K562 (cell line): ENCODE data around the gene LY6G6C. TPM values are rescaled to one million over a fixed set of nuclear protein-coding genes. Genes with fewer than 3 reads are reported as not detected.
A peak's percentile ranks its signal among the peaks of the same experiment; 100 is the strongest.

ENCODE experiments used
- ATAC-seq: fragments of 200-7000 bp; cut with Tn5 transposase; 3 replicates; pipeline ENCODE4 v1.9.1; 2020; ENCODE audit warnings: moderate library complexity
- BruUV-seq: library from RNA; stranded (reverse); fragments of 400-500 nt; replicated peaks from 2 replicates; lab custom pipeline; 2021; lab: Mats Ljungman, UMichigan
- CTCF ChIA-PET: fragments of 300-600 bp; formaldehyde crosslinking; extraction: SDS; loops from one replicate; lab custom pipeline; 2021; ENCODE audit warnings: low intra/inter-chr PET ratio; lab: Yijun Ruan, JAX
- POLR2A ChIA-PET: fragments of 300-600, 350-650 bp; sonication (Branson Sonifier 250); formaldehyde crosslinking; extraction: SDS; loops from one replicate; lab custom pipeline; 2021; ENCODE audit warnings: antibody characterized with exemption, inconsistent platforms; lab: Yijun Ruan, JAX
- DNase-seq, 4 experiments: peaks; one replicate each; pipeline versions ENCODE4 v3.0.0 to v3.0.0-alpha.2; 2011 to 2018; ENCODE audit warnings: low spot score in 3 of 4, mixed read lengths in 3 of 4; ENCODE audit errors: extremely low read depth in 1 of 4
- FAIRE-seq: peaks from 2 replicates; lab custom pipeline; 2011; peaks lifted over from hg19 to GRCh38; lab: Jason Lieb, UNC
- H2AFZ ChIP-seq: 2 replicates; pipeline ENCODE4 v1.6.0; 2011; ENCODE audit warnings: low read depth, low read length, control low read depth, inconsistent platforms
- H3K27ac ChIP-seq: fragments of 200-600 bp; 3 replicates; pipeline ENCODE4 v1.8.0; 2011; ENCODE audit warnings: low read depth, mild to moderate bottlenecking, control low read depth, inconsistent platforms, low read length, moderate library complexity, mixed read lengths; ENCODE audit errors: extremely low read depth
- H3K27me3 ChIP-seq, 2 experiments: fragments of 300-600 bp in 1 of 2; 2 replicates in 1 of 2; 3 replicates in 1 of 2; pipeline versions ENCODE4 v1.6.0 to v1.8.0; 2011; ENCODE audit warnings: inconsistent platforms in 2 of 2, low read length in 2 of 2, mild to moderate bottlenecking in 1 of 2, mixed read lengths in 1 of 2, moderate library complexity in 1 of 2; ENCODE audit not compliant: control insufficient read depth in 2 of 2, insufficient read depth in 2 of 2
- H3K36me3 ChIP-seq: fragments of 300-600 bp; 3 replicates; pipeline ENCODE4 v1.8.0; 2011; ENCODE audit warnings: mild to moderate bottlenecking, low read length, inconsistent platforms; ENCODE audit not compliant: control insufficient read depth, insufficient read depth
- H3K4me1 ChIP-seq, 2 experiments: fragments of 200-600 bp in 1 of 2; replicated peaks in 1 of 2; 2 replicates in 1 of 2; 3 replicates in 1 of 2; pipeline versions ENCODE4 v1.5.1 to v1.8.0; 2011; ENCODE audit warnings: inconsistent platforms in 2 of 2, low read length in 2 of 2, mild to moderate bottlenecking in 1 of 2, mixed read lengths in 1 of 2, moderate library complexity in 1 of 2; ENCODE audit not compliant: control insufficient read depth in 2 of 2, insufficient read depth in 2 of 2
- H3K4me2 ChIP-seq: 2 replicates; pipeline ENCODE4 v1.6.1; 2011; ENCODE audit warnings: low read length, control low read depth, inconsistent platforms, mixed read lengths; ENCODE audit not compliant: insufficient read depth
- H3K4me3 ChIP-seq: fragments of 200-600 bp; sonication (generic), shearing (Covaris generic); 2 replicates; pipeline ENCODE4 v1.5.1; 2016; ENCODE audit warnings: control low read depth, inconsistent platforms
- H3K79me2 ChIP-seq: fragments of 200-600 bp; 3 replicates; pipeline ENCODE4 v1.8.0; 2011; ENCODE audit warnings: low read length, inconsistent platforms; ENCODE audit not compliant: control insufficient read depth, insufficient read depth
- H3K9ac ChIP-seq, 2 experiments: 2 replicates each; pipeline versions ENCODE4 v1.6.0 to v1.6.1; 2011; ENCODE audit warnings: low read depth in 2 of 2, low read length in 2 of 2, control low read depth in 1 of 2, inconsistent platforms in 1 of 2, mild to moderate bottlenecking in 1 of 2, mixed read lengths in 1 of 2; ENCODE audit not compliant: insufficient read depth in 1 of 2
- H3K9me1 ChIP-seq: one replicate; pipeline ENCODE4 v1.6.0; 2011; ENCODE audit warnings: inconsistent platforms, mild to moderate bottlenecking, low read length, moderate library complexity; ENCODE audit not compliant: control insufficient read depth, insufficient read depth
- H3K9me3 ChIP-seq: replicated peaks from 2 replicates; pipeline ENCODE4 v1.5.1; 2011; ENCODE audit warnings: low read depth, low read length, inconsistent platforms; ENCODE audit not compliant: control insufficient read depth, insufficient read depth
- H4K20me1 ChIP-seq: replicated peaks from 2 replicates; pipeline ENCODE4 v1.6.1; 2011; ENCODE audit warnings: low read length, inconsistent platforms, mixed read lengths; ENCODE audit not compliant: control insufficient read depth, insufficient read depth
- CBX1 ChIP-seq: sonication (generic); IDR thresholded peaks from 2 replicates; pipeline ENCODE4 v1.6.1; 2016; ENCODE audit warnings: antibody characterized with exemption, low read depth, mild to moderate bottlenecking
- CGGBP1 ChIP-seq: fragments of 250-450 bp; sonication (Bioruptor Pico); IDR thresholded peaks from 2 replicates; pipeline ENCODE4 v1.9.0; 2021; ENCODE audit warnings: mild to moderate bottlenecking
- HDAC1 ChIP-seq, 2 experiments: fragments of 450-650 bp; IDR thresholded peaks; 2 replicates each; pipeline ENCODE4 v1.6.1; 2016 to 2017; ENCODE audit warnings: inconsistent platforms in 1 of 2, mild to moderate bottlenecking in 1 of 2, moderate library complexity in 1 of 2
- MECOM ChIP-seq: fragments of 250-450 bp; sonication (Bioruptor Pico); IDR thresholded peaks from 2 replicates; pipeline ENCODE4 v1.8.0; 2022; ENCODE audit warnings: inconsistent platforms
- SMAD1 ChIP-seq: fragments of 150-350 bp; IDR thresholded peaks from 2 replicates; pipeline ENCODE4 v1.6.1; 2014; ENCODE audit warnings: low read length, low read depth; ENCODE audit not compliant: partially characterized antibody
- SP2 ChIP-seq: IDR thresholded peaks from 2 replicates; pipeline ENCODE4 v1.6.1; 2011; ENCODE audit warnings: mild to moderate bottlenecking, low read depth, low read length, moderate library complexity; ENCODE audit not compliant: poor library complexity, severe bottlenecking; ENCODE audit errors: extremely low read depth
- STAT5B ChIP-seq: fragments of 250-450 bp; sonication (Bioruptor Pico); IDR thresholded peaks from 2 replicates; pipeline ENCODE4 v1.8.0; 2021; ENCODE audit warnings: mild to moderate bottlenecking, inconsistent platforms
- ZKSCAN1 ChIP-seq: fragments of 150-350 bp; IDR thresholded peaks from 2 replicates; pipeline ENCODE4 v1.6.1; 2016; ENCODE audit warnings: low read depth, low read length
- ZNF282 ChIP-seq: sonication (generic); formaldehyde crosslinking; IDR thresholded peaks from 2 replicates; pipeline ENCODE4 v1.8.1; 2023; ENCODE audit warnings: missing genetic modification reagents
- ZSCAN29 ChIP-seq: fragments of 450-650 bp; IDR thresholded peaks from 2 replicates; pipeline ENCODE4 v1.6.1; 2017
- WGBS: fragments of 100-300 bp; shearing (Covaris generic); methylation state at CpG from one replicate; pipeline ENCODE4 v1.1.6; 2016; ENCODE audit warnings: low coverage, mixed read lengths; ENCODE audit not compliant: insufficient coverage; ENCODE audit errors: missing lambda C conversion rate; 5-methylcytosine and 5-hydroxymethylcytosine counted together
- in situ Hi-C: fragments of 300-500 bp; cut with MboI; formaldehyde crosslinking; loops from 4 replicates; pipeline ENCODE4 v1.15.0; 2018; ENCODE audit warnings: inconsistent platforms, mixed read lengths
- intact Hi-C: fragments of 100-400 bp; cut with micrococcal nuclease; formaldehyde crosslinking; loops from 2 replicates; pipeline ENCODE4 v1.14.2; 2022
- polyA plus RNA-seq, 8 experiments: library from polyadenylated mRNA; depleted of rRNA in 4 of 8; stranded (reverse) in 5 of 8; unstranded in 3 of 8; fragments of >200 nt; fragmentation: Nextera tagmentation in 2 of 8; fragmentation: Illumina TruSeq in 1 of 8; extraction: Ambion mirVana in 2 of 8; extraction: Trizol in 1 of 8; gene quantifications; 2 replicates each; pipeline versions ENCODE4 v1.2.1 to v1.2.3, GENCODE V29; 2011 to 2014; ENCODE audit warnings: inconsistent platforms in 1 of 8, missing spikeins in 1 of 8
- total RNA-seq, 7 experiments: library from RNA; depleted of rRNA in 6 of 7; stranded (reverse); fragments of >200 nt in 6 of 7; fragmentation: Illumina TruSeq in 2 of 7; extraction: Trizol in 2 of 7; gene quantifications; 2 replicates each; pipeline versions ENCODE4 v1.2.1 to v1.2.3, GENCODE V29; 2011 to 2021; ENCODE audit warnings: low replicate concordance in 1 of 7
- TF ChIP-seq, protein P1 (sequence below): fragments of 200-800 bp; sonication (Bioruptor generic); IDR thresholded peaks from 2 replicates; pipeline ENCODE4 v1.6.1; 2016; ENCODE audit warnings: missing genetic modification characterization, missing compliant biosample characterization

LY6G6C gene
- total and polyA plus RNA-seq, 9 of the 15 experiments (the other 6 are each of a cell fraction or from before 2014, with no cell fraction given): 0.06 to 0.20 TPM; not detected in 7

- TSS peak; percentile 37 for BruUV-seq
Observed at GRCh38 chr6:31764198-31764597, 42.7 kb upstream of the LY6G6C start.

DNA sequence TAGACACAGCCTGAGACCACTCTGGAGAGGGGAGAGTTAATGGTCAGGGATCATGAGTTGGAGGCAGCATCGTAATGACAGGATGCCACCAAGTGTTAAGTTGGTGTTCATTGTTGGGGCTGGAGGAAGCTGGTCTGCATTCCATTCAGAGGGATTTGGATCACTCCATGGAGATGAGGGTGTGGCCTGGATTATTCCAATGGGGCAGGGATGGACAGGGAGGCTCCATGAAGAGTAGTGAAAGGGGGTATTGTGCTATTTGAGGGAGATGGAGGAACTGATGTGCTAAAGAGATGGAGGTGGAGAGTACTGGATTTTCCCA, 42.0 kb upstream of the LY6G6C start:
- Histone ChIP-seq H3K4me1 (peaks cover 0 to 25% of the 10 kb centered on the region in 2 experiments; a peak in 3 of 5 replicates), H3K27ac (no peak overlapping the region), H3K9me3 (no peaks in the 10 kb centered on the region), H3K79me2 (no peaks in the 10 kb centered on the region), H3K9ac (peak overlapping the region in 1 of 2 experiments; percentile 40; a peak in 2 of 4 replicates), H3K27me3 (no peaks in the 10 kb centered on the region), H3K4me2 (no peak overlapping the region), H2AFZ (no peak overlapping the region), H3K4me3 (no peak overlapping the region), H4K20me1 (no peaks in the 10 kb centered on the region), H3K36me3 (peaks cover 55% of the 10 kb centered on the region), H3K9me1 (no peaks in the 10 kb centered on the region)
- BruUV-seq: no TSS peak
- intact Hi-C loops (no loop called here), in situ Hi-C loops (no loop called here)
- WGBS: 30% methylated on average over 1 of the region's 1 CpG
- no peak for DNase-seq
- POLR2A ChIA-PET: interaction anchor here (0.6 to 4.6 kb wide), 4 partner anchors 9 to 87 kb away, joined by 3 to 29 read pairs (median 6); partner anchors contain the start of genes CLIC1 and MSH5
- peak; percentile 4 for ATAC-seq
- no peak for FAIRE-seq
- CTCF ChIA-PET: no interaction called here
- TF ChIP-seq, protein P1, sequence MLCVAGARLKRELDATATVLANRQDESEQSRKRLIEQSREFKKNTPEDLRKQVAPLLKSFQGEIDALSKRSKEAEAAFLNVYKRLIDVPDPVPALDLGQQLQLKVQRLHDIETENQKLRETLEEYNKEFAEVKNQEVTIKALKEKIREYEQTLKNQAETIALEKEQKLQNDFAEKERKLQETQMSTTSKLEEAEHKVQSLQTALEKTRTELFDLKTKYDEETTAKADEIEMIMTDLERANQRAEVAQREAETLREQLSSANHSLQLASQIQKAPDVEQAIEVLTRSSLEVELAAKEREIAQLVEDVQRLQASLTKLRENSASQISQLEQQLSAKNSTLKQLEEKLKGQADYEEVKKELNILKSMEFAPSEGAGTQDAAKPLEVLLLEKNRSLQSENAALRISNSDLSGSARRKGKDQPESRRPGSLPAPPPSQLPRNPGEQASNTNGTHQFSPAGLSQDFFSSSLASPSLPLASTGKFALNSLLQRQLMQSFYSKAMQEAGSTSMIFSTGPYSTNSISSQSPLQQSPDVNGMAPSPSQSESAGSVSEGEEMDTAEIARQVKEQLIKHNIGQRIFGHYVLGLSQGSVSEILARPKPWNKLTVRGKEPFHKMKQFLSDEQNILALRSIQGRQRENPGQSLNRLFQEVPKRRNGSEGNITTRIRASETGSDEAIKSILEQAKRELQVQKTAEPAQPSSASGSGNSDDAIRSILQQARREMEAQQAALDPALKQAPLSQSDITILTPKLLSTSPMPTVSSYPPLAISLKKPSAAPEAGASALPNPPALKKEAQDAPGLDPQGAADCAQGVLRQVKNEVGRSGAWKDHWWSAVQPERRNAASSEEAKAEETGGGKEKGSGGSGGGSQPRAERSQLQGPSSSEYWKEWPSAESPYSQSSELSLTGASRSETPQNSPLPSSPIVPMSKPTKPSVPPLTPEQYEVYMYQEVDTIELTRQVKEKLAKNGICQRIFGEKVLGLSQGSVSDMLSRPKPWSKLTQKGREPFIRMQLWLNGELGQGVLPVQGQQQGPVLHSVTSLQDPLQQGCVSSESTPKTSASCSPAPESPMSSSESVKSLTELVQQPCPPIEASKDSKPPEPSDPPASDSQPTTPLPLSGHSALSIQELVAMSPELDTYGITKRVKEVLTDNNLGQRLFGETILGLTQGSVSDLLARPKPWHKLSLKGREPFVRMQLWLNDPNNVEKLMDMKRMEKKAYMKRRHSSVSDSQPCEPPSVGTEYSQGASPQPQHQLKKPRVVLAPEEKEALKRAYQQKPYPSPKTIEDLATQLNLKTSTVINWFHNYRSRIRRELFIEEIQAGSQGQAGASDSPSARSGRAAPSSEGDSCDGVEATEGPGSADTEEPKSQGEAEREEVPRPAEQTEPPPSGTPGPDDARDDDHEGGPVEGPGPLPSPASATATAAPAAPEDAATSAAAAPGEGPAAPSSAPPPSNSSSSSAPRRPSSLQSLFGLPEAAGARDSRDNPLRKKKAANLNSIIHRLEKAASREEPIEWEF (CRISPR knock-in tag): no peak
- no peak for TF ChIP-seq MECOM (CRISPR knock-in tag)
- no peak for TF ChIP-seq ZKSCAN1
- TF ChIP-seq SMAD1: no peak
- no peak for TF ChIP-seq HDAC1 (IDR thresholded peaks at IDR 0.05)
- no peak for TF ChIP-seq SP2
- TF ChIP-seq ZNF282 (CRISPR knock-in tag): no peak
- TF ChIP-seq CBX1: no peak
- TF ChIP-seq CGGBP1 (CRISPR knock-in tag): no peak
- no peak for TF ChIP-seq STAT5B (CRISPR knock-in tag)

More at GRCh38 chr6:31764198-31764597, 42.7 kb upstream of the LY6G6C start:
- in situ Hi-C loops (no loop called here), intact Hi-C loops (no loop called here)
- POLR2A ChIA-PET: interaction anchor here (0.6 to 4.6 kb wide), 10 partner anchors 8 to 100 kb away, joined by 3 to 29 read pairs (median 4); partner anchors contain the start of genes CLIC1, GPANK1 and MSH5
- FAIRE-seq (no peak), ATAC-seq (peak; percentile 28), DNase-seq (peak in 2 of 4 experiments; percentile 66 to 79)
- H3K36me3 ChIP-seq: peaks cover 49% of the 10 kb centered on the region
- no peaks in the 10 kb centered on the region for H3K27me3 ChIP-seq
- peak overlapping the region in 1 of 2 experiments; percentile 12; a peak in 1 of 4 replicates for H3K9ac ChIP-seq
- H3K4me2 ChIP-seq: no peak overlapping the region
- CTCF ChIA-PET: no interaction called here
- H2AFZ ChIP-seq: no peak overlapping the region
- H4K20me1 ChIP-seq: no peaks in the 10 kb centered on the region
- H3K27ac ChIP-seq: no peak overlapping the region
- H3K4me1 ChIP-seq: peaks cover 5 to 30% of the 10 kb centered on the region in 2 experiments; a peak in 4 of 5 replicates
- WGBS: 34% methylated on average over 4 of the region's 4 CpGs
- H3K79me2 ChIP-seq: no peaks in the 10 kb centered on the region
- H3K9me3 ChIP-seq: no peaks in the 10 kb centered on the region
- H3K4me3 ChIP-seq: no peak overlapping the region
- TF ChIP-seq ZSCAN29: no peak
- H3K9me1 ChIP-seq: no peaks in the 10 kb centered on the region
